Measurements from ENCODE around the gene ARHGAP10.

Gene ARHGAP10

GRCh38 chr4:147928400-147928799 lies 196.5 kb downstream of the ARHGAP10 start:
- no peaks in the 10 kb centered on the region for H3K9me3 Mint-ChIP-seq
- H3K27me3 Mint-ChIP-seq = no peaks in the 10 kb centered on the region
- no peak overlapping the region for H3K27ac Mint-ChIP-seq
- peaks cover 14% of the 10 kb centered on the region for H3K4me1 Mint-ChIP-seq (ENCODE audit: low read depth)
- H3K4me3 Mint-ChIP-seq = no peak overlapping the region
- intact Hi-C loops (cut with micrococcal nuclease) = no loop called here
- H3K36me3 Mint-ChIP-seq (ENCODE audit: low read depth) = peaks cover 37% of the 10 kb centered on the region

- H3K4me3 Mint-ChIP-seq = no peak overlapping the region
- no peaks in the 10 kb centered on the region for H3K27me3 Mint-ChIP-seq
- intact Hi-C loops (cut with micrococcal nuclease) = no loop called here
- H3K27ac Mint-ChIP-seq = no peak overlapping the region
- peaks cover 51% of the 10 kb centered on the region for H3K36me3 Mint-ChIP-seq (ENCODE audit: low read depth)
- no peaks in the 10 kb centered on the region for H3K9me3 Mint-ChIP-seq
- H3K4me1 Mint-ChIP-seq (ENCODE audit: low read depth) = peaks cover 14% of the 10 kb centered on the region
Measured at GRCh38 chr4:147929746-147930145, 197.9 kb downstream of the ARHGAP10 start.

DNA sequence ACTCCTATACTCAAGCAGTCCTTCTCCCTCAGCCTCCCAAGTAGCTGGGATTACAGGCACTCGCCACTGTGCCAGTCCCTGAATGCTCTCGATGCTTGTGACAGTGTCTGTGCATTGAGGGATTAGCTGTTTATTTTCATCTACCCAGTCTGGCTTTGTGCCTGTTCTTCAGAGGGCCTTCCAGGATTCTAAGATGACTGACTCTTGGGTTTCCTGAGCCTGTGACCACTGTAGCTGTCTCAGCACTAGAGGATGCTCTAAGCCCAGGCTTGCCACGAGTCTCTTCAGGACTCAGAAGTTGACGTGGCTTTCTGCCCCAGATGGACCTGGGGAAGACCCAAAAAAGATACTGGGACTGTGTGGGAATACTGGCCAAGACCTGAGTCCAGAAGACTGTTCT lies 201.4 kb downstream of the ARHGAP10 start:
- intact Hi-C loops (cut with micrococcal nuclease) = no loop called here
- Mint-ChIP-seq H3K4me1 (ENCODE audit: low read depth) (peaks cover 10% of the 10 kb centered on the region), H3K27me3 (no peaks in the 10 kb centered on the region), H3K27ac (no peak overlapping the region), H3K36me3 (ENCODE audit: low read depth) (peaks cover 83% of the 10 kb centered on the region), H3K4me3 (no peak overlapping the region), H3K9me3 (no peaks in the 10 kb centered on the region)

DNA sequence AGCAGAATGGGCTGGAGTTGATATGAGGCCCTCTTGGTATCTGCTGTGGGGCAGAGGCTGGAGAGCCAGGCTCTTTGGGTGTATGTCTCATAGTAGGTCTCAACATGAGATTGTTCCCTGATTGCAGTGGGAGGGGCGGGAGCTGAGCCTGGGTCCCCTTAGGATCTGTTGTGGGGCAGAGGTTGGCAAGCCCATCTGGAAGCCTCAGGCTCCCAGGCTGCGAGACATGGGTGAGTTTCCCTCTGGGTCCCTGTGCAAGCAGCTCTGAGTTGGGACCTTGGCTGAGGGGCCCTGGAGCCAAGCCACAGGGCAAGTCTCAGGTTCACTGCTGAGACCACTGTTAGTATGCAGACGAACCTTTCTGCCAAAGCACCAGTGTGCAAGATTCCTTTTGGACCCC lies 201.9 kb downstream of the ARHGAP10 start:
- no peaks in the 10 kb centered on the region for H3K27me3 Mint-ChIP-seq
- peaks cover 8% of the 10 kb centered on the region for H3K4me1 Mint-ChIP-seq (ENCODE audit: low read depth)
- intact Hi-C loops (cut with micrococcal nuclease) = no loop called here
- H3K9me3 Mint-ChIP-seq = no peaks in the 10 kb centered on the region
- no peak overlapping the region for H3K4me3 Mint-ChIP-seq
- H3K27ac Mint-ChIP-seq = no peak overlapping the region
- H3K36me3 Mint-ChIP-seq (ENCODE audit: low read depth) = peaks cover 88% of the 10 kb centered on the region

- Mint-ChIP-seq H3K36me3 (ENCODE audit: low read depth) (peaks cover 93% of the 10 kb centered on the region), H3K9me3 (no peaks in the 10 kb centered on the region), H3K4me3 (no peak overlapping the region), H3K4me1 (ENCODE audit: low read depth) (peaks cover 20% of the 10 kb centered on the region), H3K27ac (no peak overlapping the region), H3K27me3 (no peaks in the 10 kb centered on the region)
- intact Hi-C loops (cut with micrococcal nuclease) = no loop called here
Measured at GRCh38 chr4:147938496-147938895, 206.6 kb downstream of the ARHGAP10 start.

GRCh38 chr4:147940171-147940570 lies 208.3 kb downstream of the ARHGAP10 start:
- Mint-ChIP-seq H3K4me3 (no peak overlapping the region), H3K36me3 (ENCODE audit: low read depth) (peaks cover 93% of the 10 kb centered on the region), H3K9me3 (no peaks in the 10 kb centered on the region), H3K4me1 (ENCODE audit: low read depth) (peaks cover 20% of the 10 kb centered on the region), H3K27me3 (no peaks in the 10 kb centered on the region), H3K27ac (no peak overlapping the region)
- intact Hi-C loops (cut with micrococcal nuclease) = no loop called here

GRCh38 chr4:147941373-147941772 lies 209.5 kb downstream of the ARHGAP10 start:
- Mint-ChIP-seq H3K4me1 (ENCODE audit: low read depth) (peaks cover 20% of the 10 kb centered on the region), H3K36me3 (ENCODE audit: low read depth) (peaks cover 93% of the 10 kb centered on the region), H3K27ac (no peak overlapping the region), H3K4me3 (no peak overlapping the region), H3K27me3 (no peaks in the 10 kb centered on the region), H3K9me3 (no peaks in the 10 kb centered on the region)
- intact Hi-C loops (cut with micrococcal nuclease) = no loop called here

GRCh38 chr4:147942729-147943128 lies 210.8 kb downstream of the ARHGAP10 start:
- intact Hi-C loops (cut with micrococcal nuclease) = no loop called here
- Mint-ChIP-seq H3K9me3 (no peaks in the 10 kb centered on the region), H3K27me3 (no peaks in the 10 kb centered on the region), H3K4me1 (ENCODE audit: low read depth) (peaks cover 20% of the 10 kb centered on the region), H3K4me3 (no peak overlapping the region), H3K36me3 (ENCODE audit: low read depth) (peaks cover 93% of the 10 kb centered on the region), H3K27ac (peak overlapping the region; percentile 12)

- H3K27ac Mint-ChIP-seq = no peak overlapping the region
- no peaks in the 10 kb centered on the region for H3K27me3 Mint-ChIP-seq
- no peak overlapping the region for H3K4me3 Mint-ChIP-seq
- H3K36me3 Mint-ChIP-seq (ENCODE audit: low read depth) = peaks cover 95% of the 10 kb centered on the region
- no peaks in the 10 kb centered on the region for H3K9me3 Mint-ChIP-seq
- H3K4me1 Mint-ChIP-seq (ENCODE audit: low read depth) = peaks cover 20% of the 10 kb centered on the region
- intact Hi-C loops (cut with micrococcal nuclease) = no loop called here
Measured at GRCh38 chr4:147943159-147943638, 211.3 kb downstream of the ARHGAP10 start.

DNA sequence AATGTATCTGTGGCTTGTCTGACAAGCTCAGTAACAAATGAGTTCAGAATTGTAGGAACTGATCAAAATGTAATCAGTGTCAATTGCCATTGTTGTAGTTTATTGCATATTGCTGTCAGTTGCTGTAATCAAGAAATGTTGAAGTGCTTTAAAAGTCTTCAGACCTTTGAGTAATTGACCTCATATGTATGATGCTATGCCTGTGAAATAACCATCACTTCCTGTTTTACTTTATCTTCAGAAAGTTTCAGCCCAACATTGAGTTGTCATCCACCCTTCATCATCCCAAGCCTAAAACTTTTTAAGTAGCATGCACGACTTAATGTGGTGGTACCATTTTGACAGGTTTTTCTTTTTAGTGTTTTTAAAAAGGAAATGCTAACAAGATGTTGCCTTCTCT lies 212.4 kb downstream of the ARHGAP10 start:
- Mint-ChIP-seq H3K27ac (no peak overlapping the region), H3K4me3 (no peak overlapping the region), H3K27me3 (no peaks in the 10 kb centered on the region), H3K4me1 (ENCODE audit: low read depth) (peaks cover 20% of the 10 kb centered on the region), H3K36me3 (ENCODE audit: low read depth) (peaks cover 96% of the 10 kb centered on the region), H3K9me3 (no peaks in the 10 kb centered on the region)
- intact Hi-C loops (cut with micrococcal nuclease) = no loop called here

DNA sequence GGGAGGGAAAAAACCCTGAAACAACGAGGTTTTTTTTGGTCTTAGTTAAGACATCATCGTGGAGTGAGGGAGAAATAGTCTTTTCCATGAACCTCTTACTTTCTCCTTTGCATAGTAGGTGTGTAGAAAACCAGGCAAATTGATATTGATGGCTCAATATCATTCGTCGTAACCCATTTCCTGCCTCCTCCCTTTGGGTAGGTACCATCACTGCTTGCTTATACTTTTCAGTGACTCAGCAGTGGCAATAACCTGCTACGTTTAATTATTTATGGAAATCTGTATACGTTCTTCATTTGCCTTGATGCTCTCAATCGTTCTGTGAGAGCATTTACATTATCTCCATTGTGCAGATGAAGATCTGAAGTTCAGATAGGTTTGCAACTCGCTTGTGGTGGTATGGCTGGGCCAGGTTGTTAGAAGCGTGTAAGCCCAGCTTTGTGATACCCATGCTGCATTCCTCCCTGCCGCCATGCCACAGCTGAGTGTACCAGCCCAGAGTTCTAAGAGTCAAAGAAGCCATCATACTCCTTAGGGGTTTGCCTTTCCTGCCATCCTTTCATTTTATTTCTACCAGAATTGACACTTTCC lies 212.9 kb downstream of the ARHGAP10 start:
- H3K27me3 Mint-ChIP-seq = no peaks in the 10 kb centered on the region
- no peak overlapping the region for H3K27ac Mint-ChIP-seq
- peaks cover 99% of the 10 kb centered on the region for H3K36me3 Mint-ChIP-seq (ENCODE audit: low read depth)
- intact Hi-C loops (cut with micrococcal nuclease) = no loop called here
- peaks cover 20% of the 10 kb centered on the region for H3K4me1 Mint-ChIP-seq (ENCODE audit: low read depth)
- no peaks in the 10 kb centered on the region for H3K9me3 Mint-ChIP-seq
- H3K4me3 Mint-ChIP-seq = no peak overlapping the region

- intact Hi-C loops (cut with micrococcal nuclease) = no loop called here
- H3K27ac Mint-ChIP-seq = no peak overlapping the region
- H3K4me1 Mint-ChIP-seq (ENCODE audit: low read depth) = peaks cover 8% of the 10 kb centered on the region
- no peak overlapping the region for H3K4me3 Mint-ChIP-seq
- no peaks in the 10 kb centered on the region for H3K27me3 Mint-ChIP-seq
- peaks cover 99% of the 10 kb centered on the region for H3K36me3 Mint-ChIP-seq (ENCODE audit: low read depth)
- H3K9me3 Mint-ChIP-seq = no peaks in the 10 kb centered on the region
Measured at GRCh38 chr4:147948336-147948735, 216.4 kb downstream of the ARHGAP10 start.

DNA sequence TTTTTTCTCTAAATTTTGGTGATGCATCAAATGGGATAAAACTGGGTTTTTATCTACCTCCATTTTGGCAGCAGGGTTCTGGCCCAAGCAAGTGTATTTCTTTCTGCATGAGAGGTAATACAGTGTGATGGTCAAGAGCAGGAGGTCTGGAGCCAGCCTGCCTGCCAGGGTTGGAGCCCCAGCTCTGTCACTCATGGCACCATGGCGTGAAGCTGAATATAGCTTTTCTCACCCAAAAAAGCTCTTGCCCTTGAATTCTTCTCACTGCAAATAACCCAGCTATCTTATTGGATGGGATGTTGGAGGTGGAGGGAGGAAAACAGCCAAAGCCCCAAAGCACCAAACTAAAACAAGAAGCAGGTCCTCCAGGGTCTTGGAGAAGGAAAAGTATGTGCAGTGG lies 218.4 kb downstream of the ARHGAP10 start:
- Mint-ChIP-seq H3K27ac (peak overlapping the region; percentile 48), H3K9me3 (no peaks in the 10 kb centered on the region), H3K4me3 (no peak overlapping the region), H3K4me1 (ENCODE audit: low read depth) (peaks cover 8% of the 10 kb centered on the region), H3K27me3 (no peaks in the 10 kb centered on the region), H3K36me3 (ENCODE audit: low read depth) (peaks cover 98% of the 10 kb centered on the region)
- intact Hi-C loops (cut with micrococcal nuclease) = no loop called here

- intact Hi-C loops (cut with micrococcal nuclease) = no loop called here
- Mint-ChIP-seq H3K4me1 (ENCODE audit: low read depth) (peaks cover 8% of the 10 kb centered on the region), H3K4me3 (no peak overlapping the region), H3K36me3 (ENCODE audit: low read depth) (peaks cover 98% of the 10 kb centered on the region), H3K9me3 (no peaks in the 10 kb centered on the region), H3K27ac (peak overlapping the region; percentile 48), H3K27me3 (no peaks in the 10 kb centered on the region)
Measured at GRCh38 chr4:147950841-147951240, 219.0 kb downstream of the ARHGAP10 start.

- Mint-ChIP-seq H3K4me3 (no peak overlapping the region), H3K27ac (no peak overlapping the region), H3K36me3 (ENCODE audit: low read depth) (peaks cover 93% of the 10 kb centered on the region), H3K4me1 (ENCODE audit: low read depth) (peaks cover 13% of the 10 kb centered on the region), H3K27me3 (no peaks in the 10 kb centered on the region), H3K9me3 (no peaks in the 10 kb centered on the region)
- intact Hi-C loops (cut with micrococcal nuclease) = no loop called here
Measured at GRCh38 chr4:147954850-147955249, 223.0 kb downstream of the ARHGAP10 start.
